SK-N-SH treated with all-trans-retinoic acid at 6 μM for 48 hours (cell line): ENCODE results near the gene ITM2B.

Experiments
- ARNTL ChIP-seq: fragments of 450-650 bp; formaldehyde crosslinking; IDR thresholded peaks from 2 replicates; pipeline ENCODE4 v1.5.0; 2020; ENCODE audit warnings: low read depth, mild to moderate bottlenecking, moderate library complexity, borderline replicate concordance
- BACH2 ChIP-seq: fragments of 250-450 bp; sonication (Bioruptor Pico); IDR thresholded peaks from 2 replicates; pipeline ENCODE4 v1.9.0; 2021; ENCODE audit warnings: mild to moderate bottlenecking, borderline replicate concordance
- CSRNP3 ChIP-seq: fragments of 250-450 bp; sonication (Bioruptor Pico); IDR thresholded peaks from 2 replicates; pipeline ENCODE4 v1.5.1; 2021; ENCODE audit warnings: mild to moderate bottlenecking, moderate library complexity
- GLIS3 ChIP-seq: fragments of 250-450 bp; sonication (Bioruptor Pico); IDR thresholded peaks from 2 replicates; pipeline ENCODE4 v1.5.0; 2020; ENCODE audit warnings: mild to moderate bottlenecking, moderate library complexity
- ISL1 ChIP-seq: fragments of 250-450 bp; sonication (Bioruptor Pico); IDR thresholded peaks from 2 replicates; pipeline ENCODE4 v2.1.2; 2022; ENCODE audit warnings: mild to moderate bottlenecking, moderate library complexity
- OSR1 ChIP-seq: fragments of 250-450 bp; sonication (Bioruptor Pico); IDR thresholded peaks from 2 replicates; pipeline ENCODE4 v1.8.0; 2022; ENCODE audit warnings: moderate library complexity, mild to moderate bottlenecking, inconsistent platforms
- SNAI2 ChIP-seq: fragments of 250-450 bp; sonication (Bioruptor Pico); IDR thresholded peaks from 2 replicates; pipeline ENCODE4 v1.5.0; 2020; ENCODE audit warnings: mild to moderate bottlenecking, moderate library complexity
- TCF4 ChIP-seq: fragments of 250-450 bp; sonication (Bioruptor Pico); IDR thresholded peaks from 2 replicates; pipeline ENCODE4 v1.8.0; 2021; ENCODE audit warnings: mild to moderate bottlenecking, moderate library complexity, borderline replicate concordance
- ZFP3 ChIP-seq: fragments of 250-450 bp; sonication (Bioruptor Pico); IDR thresholded peaks from 2 replicates; pipeline ENCODE4 v1.5.0; 2020; ENCODE audit warnings: mild to moderate bottlenecking, moderate library complexity
- TF ChIP-seq, protein P1 (sequence below): fragments of 250-450 bp; sonication (Bioruptor Pico); IDR thresholded peaks from 2 replicates; pipeline ENCODE4 v1.8.0; 2021; ENCODE audit warnings: low read depth, mild to moderate bottlenecking, moderate library complexity, borderline replicate concordance
- TF ChIP-seq, protein P2 (sequence below): fragments of 250-450 bp; sonication (Bioruptor Pico); IDR thresholded peaks from 2 replicates; pipeline ENCODE4 v1.8.0; 2020; ENCODE audit warnings: mild to moderate bottlenecking, moderate library complexity, borderline replicate concordance
- TF ChIP-seq, protein P3 (sequence below): fragments of 250-450 bp; sonication (Bioruptor Pico); IDR thresholded peaks from 2 replicates; pipeline ENCODE4 v1.5.0; 2020; ENCODE audit warnings: mild to moderate bottlenecking, moderate library complexity

DNA sequence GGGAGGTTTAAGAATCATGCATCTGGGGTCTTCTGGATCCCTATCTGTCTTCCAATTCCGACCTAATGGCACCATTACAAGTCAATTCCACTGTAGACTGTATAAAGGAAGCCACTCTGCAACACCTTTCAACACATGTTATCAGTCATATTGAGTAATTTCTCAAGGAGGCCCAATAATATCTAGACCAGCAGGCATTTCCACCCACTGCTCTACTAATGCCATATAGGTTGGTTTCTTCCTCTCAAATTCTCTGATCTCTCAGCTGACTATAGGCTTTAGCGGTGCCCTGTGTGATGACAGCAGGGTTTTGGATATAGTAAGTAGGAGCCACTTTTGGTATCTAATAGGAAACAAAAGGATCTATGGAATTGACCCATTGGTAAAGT, 12.4 kb upstream of the ITM2B start:
- TF ChIP-seq, protein P1, sequence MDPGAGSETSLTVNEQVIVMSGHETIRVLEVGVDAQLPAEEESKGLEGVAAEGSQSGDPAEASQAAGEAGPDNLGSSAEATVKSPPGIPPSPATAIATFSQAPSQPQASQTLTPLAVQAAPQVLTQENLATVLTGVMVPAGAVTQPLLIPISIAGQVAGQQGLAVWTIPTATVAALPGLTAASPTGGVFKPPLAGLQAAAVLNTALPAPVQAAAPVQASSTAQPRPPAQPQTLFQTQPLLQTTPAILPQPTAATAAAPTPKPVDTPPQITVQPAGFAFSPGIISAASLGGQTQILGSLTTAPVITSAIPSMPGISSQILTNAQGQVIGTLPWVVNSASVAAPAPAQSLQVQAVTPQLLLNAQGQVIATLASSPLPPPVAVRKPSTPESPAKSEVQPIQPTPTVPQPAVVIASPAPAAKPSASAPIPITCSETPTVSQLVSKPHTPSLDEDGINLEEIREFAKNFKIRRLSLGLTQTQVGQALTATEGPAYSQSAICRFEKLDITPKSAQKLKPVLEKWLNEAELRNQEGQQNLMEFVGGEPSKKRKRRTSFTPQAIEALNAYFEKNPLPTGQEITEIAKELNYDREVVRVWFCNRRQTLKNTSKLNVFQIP (CRISPR knock-in tag): no peak
- TF ChIP-seq ZFP3 (CRISPR knock-in tag) (no peak), ARNTL (CRISPR knock-in tag) (no peak), SNAI2 (no peak), OSR1 (CRISPR knock-in tag) (no peak), TCF4 (no peak), GLIS3 (CRISPR knock-in tag) (no peak), BACH2 (CRISPR knock-in tag) (no peak), ISL1 (CRISPR knock-in tag) (no peak), CSRNP3 (CRISPR knock-in tag) (no peak)
- TF ChIP-seq, protein P2, sequence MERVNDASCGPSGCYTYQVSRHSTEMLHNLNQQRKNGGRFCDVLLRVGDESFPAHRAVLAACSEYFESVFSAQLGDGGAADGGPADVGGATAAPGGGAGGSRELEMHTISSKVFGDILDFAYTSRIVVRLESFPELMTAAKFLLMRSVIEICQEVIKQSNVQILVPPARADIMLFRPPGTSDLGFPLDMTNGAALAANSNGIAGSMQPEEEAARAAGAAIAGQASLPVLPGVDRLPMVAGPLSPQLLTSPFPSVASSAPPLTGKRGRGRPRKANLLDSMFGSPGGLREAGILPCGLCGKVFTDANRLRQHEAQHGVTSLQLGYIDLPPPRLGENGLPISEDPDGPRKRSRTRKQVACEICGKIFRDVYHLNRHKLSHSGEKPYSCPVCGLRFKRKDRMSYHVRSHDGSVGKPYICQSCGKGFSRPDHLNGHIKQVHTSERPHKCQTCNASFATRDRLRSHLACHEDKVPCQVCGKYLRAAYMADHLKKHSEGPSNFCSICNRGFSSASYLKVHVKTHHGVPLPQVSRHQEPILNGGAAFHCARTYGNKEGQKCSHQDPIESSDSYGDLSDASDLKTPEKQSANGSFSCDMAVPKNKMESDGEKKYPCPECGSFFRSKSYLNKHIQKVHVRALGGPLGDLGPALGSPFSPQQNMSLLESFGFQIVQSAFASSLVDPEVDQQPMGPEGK: no peak
- TF ChIP-seq, protein P3, sequence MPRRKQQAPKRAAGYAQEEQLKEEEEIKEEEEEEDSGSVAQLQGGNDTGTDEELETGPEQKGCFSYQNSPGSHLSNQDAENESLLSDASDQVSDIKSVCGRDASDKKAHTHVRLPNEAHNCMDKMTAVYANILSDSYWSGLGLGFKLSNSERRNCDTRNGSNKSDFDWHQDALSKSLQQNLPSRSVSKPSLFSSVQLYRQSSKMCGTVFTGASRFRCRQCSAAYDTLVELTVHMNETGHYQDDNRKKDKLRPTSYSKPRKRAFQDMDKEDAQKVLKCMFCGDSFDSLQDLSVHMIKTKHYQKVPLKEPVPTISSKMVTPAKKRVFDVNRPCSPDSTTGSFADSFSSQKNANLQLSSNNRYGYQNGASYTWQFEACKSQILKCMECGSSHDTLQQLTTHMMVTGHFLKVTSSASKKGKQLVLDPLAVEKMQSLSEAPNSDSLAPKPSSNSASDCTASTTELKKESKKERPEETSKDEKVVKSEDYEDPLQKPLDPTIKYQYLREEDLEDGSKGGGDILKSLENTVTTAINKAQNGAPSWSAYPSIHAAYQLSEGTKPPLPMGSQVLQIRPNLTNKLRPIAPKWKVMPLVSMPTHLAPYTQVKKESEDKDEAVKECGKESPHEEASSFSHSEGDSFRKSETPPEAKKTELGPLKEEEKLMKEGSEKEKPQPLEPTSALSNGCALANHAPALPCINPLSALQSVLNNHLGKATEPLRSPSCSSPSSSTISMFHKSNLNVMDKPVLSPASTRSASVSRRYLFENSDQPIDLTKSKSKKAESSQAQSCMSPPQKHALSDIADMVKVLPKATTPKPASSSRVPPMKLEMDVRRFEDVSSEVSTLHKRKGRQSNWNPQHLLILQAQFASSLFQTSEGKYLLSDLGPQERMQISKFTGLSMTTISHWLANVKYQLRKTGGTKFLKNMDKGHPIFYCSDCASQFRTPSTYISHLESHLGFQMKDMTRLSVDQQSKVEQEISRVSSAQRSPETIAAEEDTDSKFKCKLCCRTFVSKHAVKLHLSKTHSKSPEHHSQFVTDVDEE (CRISPR knock-in tag): no peak
